Hematopoietic multipotent progenitor cell treated with erythropoietin and hydrocortisone succinate and interleukin-3 and kit ligand, for 15 days (in vitro differentiated cells): ENCODE data around the gene XNDC1N.
A peak's percentile ranks its signal among the peaks of the same experiment; 100 is the strongest.

Source experiments
- DNase-seq: peaks from one replicate; pipeline ENCODE4 v3.0.0-alpha.2; 2015; ENCODE audit warnings: low spot score

XNDC1N gene, protein sequence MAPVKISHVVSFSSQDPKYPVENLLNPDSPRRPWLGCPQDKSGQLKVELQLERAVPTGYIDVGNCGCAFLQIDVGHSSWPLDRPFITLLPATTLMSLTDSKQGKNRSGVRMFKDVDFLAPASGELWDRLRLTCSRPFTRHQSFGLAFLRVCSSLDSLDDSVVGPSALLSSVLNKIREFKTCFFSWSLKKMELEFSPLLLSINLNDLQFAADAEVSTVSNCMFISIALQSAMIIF

DNA sequence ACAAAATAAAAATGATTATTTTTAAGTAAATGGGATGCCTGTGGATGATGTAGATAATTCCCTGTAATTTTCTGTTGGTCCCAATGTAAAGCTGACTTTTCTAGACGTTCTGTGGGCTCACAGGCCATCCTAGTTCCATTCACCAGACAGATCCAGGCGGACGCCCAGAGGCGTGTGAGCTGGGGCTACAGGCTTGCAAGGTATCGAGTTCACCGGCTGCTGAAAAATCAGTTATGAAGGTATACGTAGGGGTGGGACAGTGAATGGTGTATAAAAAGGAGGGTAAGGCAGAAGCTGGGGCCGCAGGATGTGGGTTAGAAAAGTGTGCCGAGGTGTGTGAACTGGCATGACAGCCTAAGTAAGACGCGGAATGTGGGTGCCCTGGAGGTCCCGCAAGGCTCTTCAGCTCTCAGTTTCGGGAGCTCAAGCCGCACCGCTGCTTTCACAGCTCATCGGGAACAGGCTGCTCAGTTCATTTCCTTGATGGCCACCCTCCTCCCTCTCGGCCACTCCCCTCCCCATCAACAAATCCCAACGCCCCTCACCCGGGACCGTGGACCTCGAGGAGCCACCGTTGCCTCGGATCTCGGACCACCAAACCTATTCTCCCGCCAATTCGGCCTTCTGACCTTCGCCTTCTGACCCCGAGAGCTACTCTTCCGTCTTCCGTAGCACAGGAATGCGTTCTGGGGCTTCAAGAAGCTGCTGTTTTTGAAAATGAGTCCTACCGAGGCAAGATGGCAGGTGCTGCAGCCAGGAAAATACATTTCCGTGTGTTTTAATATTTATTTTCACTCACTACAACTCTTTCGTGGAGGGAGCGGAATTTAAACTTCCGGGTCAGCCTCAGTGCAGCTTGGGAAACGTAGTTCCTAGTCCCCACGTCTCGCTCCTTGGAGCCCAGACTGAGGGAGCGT lies at the start of gene XNDC1N:
Gene XNDC1N (minus strand): TSS at position 775 of the 917 bp plus-strand sequence. CDS start 5,241 bp downstream, outside the sequence.
- DNase-seq, result no peak

GRCh38 chr11:71977743-71978418 lies 49.5 kb upstream of the XNDC1N start:
- peak; percentile 78 for DNase-seq

DNA sequence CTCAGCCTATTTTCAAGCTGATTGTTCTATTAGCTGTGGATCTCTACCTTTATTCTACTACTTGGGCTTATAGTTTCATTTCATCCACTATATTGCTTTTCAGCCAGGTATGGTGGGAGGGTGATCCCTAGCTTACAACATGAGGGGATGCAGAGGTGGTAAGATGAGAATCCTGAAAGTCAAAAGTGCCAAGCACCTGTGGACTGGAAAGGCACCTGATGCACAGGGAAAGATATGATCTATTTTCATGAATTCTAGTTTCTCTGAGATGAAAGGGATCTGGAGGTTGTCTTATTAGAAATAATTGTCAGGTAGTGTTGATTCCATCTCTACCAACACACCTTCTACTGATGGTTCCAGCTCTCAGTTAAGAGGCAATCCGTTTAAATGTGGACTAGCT lies 48.7 kb upstream of the XNDC1N start:
- DNase-seq, result no peak

- DNase-seq, result no peak
These were observed 48.2 kb upstream of the XNDC1N start for GRCh38 chr11:71976551-71976950.

GRCh38 chr11:71971680-71972079 lies 43.3 kb upstream of the XNDC1N start:
- DNase-seq, result no peak

GRCh38 chr11:71964641-71965040 lies 36.2 kb upstream of the XNDC1N start:
- DNase-seq, result no peak

DNA sequence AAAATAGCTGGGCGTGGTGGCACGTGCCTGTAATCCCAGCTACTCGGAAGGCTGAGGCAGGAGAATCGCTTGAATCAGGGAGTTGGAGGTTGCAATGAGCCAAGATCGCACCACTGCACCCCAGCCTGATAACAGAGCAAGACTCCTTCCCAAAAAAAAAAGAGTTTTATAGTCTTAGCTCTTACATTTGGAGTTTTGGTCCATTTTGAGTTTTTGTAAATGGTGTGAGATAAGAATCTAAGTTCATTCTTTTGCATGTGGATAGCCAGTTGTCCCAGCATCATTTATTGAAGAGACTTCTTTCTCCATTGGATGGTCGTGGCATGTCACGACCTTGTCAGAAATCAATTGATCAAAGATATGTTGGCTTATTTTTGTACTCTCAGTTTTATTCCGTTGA lies 35.1 kb upstream of the XNDC1N start:
- DNase-seq, result no peak

- DNase-seq, result no peak
These were observed 34.1 kb upstream of the XNDC1N start for GRCh38 chr11:71962428-71963038.

GRCh38 chr11:71955898-71956456 lies 27.6 kb upstream of the XNDC1N start:
- no peak for DNase-seq

DNA sequence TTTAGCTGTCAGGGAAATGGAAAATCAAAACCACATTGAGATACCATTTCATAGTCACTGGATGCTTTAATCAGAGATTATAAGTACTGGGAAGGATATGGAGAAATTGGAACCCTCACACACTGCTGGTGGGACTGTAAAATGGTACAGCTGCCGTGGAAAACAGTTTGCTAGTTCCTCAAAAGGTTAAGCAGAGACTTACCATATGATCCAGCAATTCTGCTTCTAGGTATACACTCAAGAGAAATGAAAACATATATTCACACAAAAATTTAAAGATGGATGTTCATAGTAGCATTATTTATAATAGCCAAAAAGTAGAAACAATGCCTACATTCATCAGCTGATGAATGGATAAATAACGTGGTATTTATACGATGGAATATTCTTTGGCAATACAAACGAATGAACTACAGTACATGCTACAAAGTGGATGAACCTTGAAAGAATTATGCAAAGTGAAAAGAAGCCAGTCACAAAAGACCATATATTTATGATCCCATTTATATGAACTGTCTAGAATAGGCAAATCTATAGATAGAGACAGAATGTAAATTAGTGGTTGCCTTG lies 23.4 kb upstream of the XNDC1N start:
- no peak for DNase-seq

GRCh38 chr11:71949034-71949433 lies 20.6 kb upstream of the XNDC1N start:
- DNase-seq, result no peak

- peak; percentile 73 for DNase-seq
These were observed 20.1 kb upstream of the XNDC1N start for GRCh38 chr11:71948314-71949027.

DNA sequence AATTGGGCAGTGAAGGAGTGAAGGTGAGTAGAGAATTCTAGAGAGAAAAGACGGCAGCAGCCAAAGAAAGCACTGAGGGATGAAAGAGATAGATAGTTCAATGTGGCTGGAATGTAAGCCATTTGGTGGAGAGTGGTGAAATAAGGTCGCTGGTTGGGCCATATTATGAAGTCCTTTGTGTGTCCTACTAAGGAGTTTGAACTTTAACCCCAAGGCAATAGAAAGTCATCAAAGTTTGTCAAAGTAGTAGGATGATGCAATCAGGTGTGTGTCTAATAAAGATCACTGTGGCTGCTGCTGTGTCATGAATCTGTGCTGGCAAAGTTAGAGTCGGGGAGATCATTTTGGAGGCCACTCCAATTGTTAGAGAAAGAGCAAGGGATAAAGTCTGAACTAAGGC lies 19.1 kb upstream of the XNDC1N start:
- peak; percentile 32 for DNase-seq

DNA sequence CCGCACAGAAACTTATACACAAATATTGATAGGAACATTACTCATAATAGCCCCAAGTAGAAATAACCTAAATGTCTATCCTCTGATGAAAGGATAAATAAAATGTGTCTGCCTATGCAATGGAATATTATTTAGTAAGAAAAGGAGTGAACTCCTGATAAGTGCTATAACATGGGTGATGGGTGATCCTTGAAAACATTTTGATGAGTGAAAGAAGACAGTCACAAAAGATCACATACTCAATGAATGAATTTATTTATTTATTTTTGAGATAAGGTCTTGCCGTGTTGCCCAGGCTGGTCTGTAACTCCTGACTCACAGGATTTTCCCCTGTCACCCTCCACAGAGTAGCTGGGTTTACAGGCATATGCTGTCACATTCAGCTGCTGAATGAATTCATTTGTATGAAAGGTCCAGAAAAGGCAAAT lies 17.8 kb upstream of the XNDC1N start:
- DNase-seq, result peak; percentile 34

- no peak for DNase-seq
These were observed 12.3 kb upstream of the XNDC1N start for GRCh38 chr11:71940561-71941219.

- no peak for DNase-seq
These were observed 9.4 kb upstream of the XNDC1N start for GRCh38 chr11:71937826-71938225.

DNA sequence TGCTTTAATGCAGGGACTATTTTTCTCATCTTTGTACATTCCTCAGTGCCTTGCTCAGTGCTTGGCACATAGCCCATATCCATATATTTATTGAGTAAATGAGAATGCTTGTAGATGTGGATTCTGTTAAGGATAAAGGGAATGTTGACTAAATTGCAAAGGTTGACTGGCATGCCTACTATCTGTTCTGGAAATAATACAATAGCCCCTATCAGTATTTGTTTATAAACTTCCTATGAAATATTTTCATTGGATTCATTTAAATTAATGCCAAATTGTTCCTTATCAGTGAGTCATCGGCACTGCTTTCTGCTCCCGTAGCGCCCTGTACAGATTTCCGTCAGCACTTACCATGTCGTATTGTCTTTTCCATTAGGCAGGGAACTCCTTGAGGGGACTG lies 8.4 kb upstream of the XNDC1N start:
- DNase-seq, result no peak

- DNase-seq, result no peak
These were observed 7.0 kb upstream of the XNDC1N start for GRCh38 chr11:71935338-71935925.

GRCh38 chr11:71934213-71934612 lies 5.8 kb upstream of the XNDC1N start:
- no peak for DNase-seq
